SIG-M5 (cell line): ENCODE data around the gene UCN2.

ENCODE experiments used
- DNase-seq: peaks from one replicate; lab custom pipeline; 2025; lab: John Stamatoyannopoulos, UW

Gene UCN2

DNA sequence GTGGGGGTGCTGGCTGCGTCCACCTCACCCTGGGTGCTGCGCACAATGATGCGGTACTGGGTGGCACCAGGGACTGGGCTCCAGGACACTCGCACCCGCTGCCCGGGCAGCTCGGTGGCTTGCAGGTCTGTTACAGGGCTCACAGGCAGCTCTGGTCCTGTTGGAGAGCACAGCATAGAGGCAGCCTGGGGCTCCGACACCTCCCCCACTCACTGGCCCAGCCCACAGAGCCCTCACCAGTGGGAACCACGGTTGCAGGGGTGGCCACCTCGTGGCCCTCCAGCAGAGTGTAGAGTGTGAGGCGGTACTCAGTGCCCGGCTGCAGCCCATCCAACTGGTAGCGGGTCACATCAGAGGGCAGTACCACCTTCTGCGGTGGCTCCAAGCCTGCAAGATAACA, 27.9 kb upstream of the UCN2 start:
- DNase-seq, result no peak

GRCh38 chr3:48588230-48588629, 24.6 kb upstream of the UCN2 start:
- no peak for DNase-seq

DNA sequence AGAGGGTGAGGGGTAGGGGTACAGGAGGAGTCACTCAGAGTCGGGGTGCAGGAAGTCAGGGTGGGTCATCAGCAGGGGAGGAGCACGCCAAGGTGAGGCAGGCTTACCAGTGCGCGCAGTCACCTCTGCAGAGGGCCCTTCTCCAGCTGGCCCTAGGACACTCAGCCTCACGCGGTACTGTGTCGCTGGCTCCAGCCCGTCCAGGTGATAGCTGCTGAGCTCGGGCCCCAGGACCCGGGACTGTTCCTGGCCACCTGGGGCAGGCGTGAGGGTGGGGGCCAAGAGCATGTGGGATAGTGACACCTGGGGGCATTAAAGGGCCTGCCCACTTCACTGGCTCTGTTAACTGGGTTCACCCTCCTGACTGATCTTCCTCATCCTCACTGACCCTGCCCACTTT, 24.1 kb upstream of the UCN2 start:
- DNase-seq, result no peak

- no peak for DNase-seq
These were observed 21.8 kb upstream of the UCN2 start for GRCh38 chr3:48585411-48585810.

DNA sequence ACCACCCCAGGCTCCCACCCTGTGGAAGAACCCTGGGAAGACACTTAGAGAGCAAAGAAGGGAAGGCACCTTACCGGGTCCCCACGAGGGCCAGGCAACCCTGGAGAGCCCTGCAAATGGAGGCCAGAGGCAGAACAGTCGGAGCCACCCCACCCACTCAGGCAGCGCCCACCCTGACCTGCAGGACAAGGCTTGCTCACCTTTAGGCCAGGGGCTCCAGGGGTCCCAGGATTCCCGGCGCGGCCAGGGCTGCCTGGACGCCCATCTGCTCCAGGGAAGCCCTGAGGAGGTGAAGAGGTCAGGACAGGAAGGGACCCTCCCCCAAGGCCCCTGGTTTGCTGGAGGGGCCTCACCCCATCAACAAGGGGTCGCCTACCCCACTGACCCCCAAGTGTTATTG, 21.3 kb upstream of the UCN2 start:
- DNase-seq, result no peak

GRCh38 chr3:48581621-48582481, 18.3 kb upstream of the UCN2 start:
- DNase-seq, result no peak

- no peak for DNase-seq
These were observed 13.1 kb upstream of the UCN2 start for GRCh38 chr3:48576647-48577046.

GRCh38 chr3:48575366-48575765, 11.8 kb upstream of the UCN2 start:
- DNase-seq, result no peak

DNA sequence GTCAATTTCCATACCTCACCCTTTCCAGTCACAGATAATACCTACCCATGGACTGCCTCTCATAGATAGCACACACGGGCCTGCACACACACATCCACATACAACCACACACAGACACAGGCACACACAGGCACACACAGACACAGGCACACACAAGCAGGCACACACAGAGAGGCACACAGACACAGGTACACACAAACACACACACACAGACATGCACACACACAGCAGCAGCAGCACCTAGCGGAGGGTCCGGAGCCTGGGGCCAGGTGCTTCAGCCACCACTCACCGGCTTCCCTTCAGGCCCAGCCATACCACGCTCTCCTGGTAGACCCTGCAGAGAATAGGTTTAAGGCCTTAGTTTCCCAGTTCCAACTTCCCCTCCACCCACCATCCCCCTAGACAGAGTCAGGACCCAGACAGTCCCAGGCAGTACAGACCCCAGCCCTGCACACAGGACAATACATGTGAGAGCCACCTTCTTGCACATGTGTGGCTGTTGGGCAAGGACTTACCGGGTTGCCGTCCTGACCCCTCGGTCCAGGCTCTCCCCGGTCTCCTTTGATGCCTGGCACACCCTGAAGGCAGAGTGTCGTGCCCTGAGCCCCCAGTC, 10.5 kb upstream of the UCN2 start:
- DNase-seq, result no peak

- DNase-seq, result no peak
These were observed 8.9 kb upstream of the UCN2 start for GRCh38 chr3:48572517-48572916.

DNA sequence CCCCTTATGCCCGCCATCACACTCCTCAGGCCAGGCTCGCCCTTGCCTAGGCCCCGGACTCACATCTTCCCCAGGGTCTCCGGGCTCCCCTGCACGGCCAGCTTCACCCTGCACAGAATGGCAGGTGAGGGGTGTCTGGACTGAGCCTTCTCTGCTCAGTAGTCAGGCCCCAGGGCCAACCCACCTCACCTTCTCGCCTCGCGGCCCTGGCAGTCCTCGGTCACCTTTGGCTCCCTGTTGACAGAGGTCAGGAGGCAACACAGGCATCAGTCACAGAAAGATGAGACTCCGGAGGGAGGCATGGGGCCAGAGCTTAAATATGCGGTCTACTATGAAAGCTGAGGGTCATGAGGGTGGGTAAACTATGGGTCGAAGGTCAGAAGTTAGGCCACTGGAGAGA, 8.4 kb upstream of the UCN2 start:
- no peak for DNase-seq

- no peak for DNase-seq
These were observed 6.3 kb upstream of the UCN2 start for GRCh38 chr3:48569808-48570450.

DNA sequence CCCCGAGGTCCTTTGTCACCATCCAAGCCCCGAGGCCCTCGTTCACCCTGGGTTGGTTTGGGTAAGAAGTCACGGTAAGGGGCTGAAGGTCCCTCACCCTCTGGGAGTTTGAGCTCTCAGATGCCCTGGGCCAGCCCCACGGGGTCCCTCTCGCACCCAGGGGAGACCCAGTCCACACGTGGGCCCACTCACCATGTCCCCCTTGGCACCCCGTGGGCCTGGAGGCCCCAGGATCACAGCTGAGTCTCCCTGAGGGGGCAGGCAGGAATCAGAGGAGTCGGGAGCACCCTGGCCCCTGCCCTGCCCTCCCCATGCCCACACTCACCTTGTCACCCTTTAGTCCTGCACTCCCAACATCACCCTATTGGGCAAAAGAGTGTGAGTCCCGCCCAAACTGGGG, 5.8 kb upstream of the UCN2 start:
- DNase-seq, result no peak

DNA sequence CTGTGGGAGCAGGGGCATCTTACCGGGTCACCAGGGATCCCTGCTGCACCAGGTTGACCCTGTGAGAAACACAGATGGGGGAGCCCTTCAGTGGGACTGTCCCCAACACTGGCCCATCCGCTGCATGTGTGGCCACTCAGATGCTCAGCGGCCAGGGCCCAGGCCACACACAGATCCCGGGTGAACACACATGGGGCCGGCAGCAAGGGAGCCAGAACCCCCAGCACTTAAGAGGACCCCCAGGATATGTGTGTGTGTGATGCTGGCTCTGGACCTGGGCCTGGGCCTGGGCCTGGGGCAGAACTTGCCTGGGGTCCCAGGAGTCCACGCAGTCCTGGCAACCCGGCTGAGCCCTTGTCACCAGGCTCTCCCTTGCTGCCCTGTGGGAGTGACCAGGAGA, 4.9 kb upstream of the UCN2 start:
- DNase-seq, result no peak

DNA sequence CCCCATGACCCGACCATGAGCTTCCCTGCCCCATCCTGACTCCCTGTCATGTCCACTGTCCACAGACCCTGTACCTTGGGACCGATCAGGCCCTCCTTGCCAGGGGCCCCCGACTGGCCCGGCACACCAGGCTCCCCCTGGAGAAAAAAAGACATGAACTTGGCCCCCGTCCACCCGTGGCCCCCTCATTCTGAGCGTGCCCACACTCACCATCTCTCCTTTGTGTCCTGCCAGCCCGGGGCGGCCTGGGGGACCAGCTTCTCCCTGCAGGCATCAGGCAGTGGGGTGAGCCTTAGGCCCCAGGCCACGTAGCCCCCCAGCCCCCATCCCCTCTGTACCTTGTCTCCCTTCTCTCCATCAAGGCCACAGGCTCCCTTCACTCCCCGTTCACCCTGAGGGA, 3.9 kb upstream of the UCN2 start:
- no peak for DNase-seq

DNA sequence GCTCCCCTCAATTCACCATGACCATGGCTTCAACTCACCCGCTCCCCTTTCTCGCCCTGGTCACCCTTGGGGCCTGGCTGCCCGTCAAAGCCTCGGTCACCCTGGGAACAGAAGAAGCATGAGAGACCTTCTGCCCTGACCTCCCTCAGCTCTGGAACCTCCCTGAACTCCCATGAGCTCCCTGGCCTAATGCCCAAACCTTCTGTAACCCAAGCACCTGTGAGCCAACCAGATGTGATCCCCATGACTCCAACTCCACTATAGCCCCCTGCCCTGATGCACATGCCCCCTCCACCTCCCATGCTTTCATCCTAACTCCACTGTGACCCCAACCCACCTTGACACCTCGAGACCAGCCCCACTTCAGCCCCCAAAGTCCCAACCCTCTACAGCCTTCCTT, 3.5 kb upstream of the UCN2 start:
- DNase-seq, result no peak

- no peak for DNase-seq
These were observed 2.8 kb upstream of the UCN2 start for GRCh38 chr3:48566401-48566760.

DNA sequence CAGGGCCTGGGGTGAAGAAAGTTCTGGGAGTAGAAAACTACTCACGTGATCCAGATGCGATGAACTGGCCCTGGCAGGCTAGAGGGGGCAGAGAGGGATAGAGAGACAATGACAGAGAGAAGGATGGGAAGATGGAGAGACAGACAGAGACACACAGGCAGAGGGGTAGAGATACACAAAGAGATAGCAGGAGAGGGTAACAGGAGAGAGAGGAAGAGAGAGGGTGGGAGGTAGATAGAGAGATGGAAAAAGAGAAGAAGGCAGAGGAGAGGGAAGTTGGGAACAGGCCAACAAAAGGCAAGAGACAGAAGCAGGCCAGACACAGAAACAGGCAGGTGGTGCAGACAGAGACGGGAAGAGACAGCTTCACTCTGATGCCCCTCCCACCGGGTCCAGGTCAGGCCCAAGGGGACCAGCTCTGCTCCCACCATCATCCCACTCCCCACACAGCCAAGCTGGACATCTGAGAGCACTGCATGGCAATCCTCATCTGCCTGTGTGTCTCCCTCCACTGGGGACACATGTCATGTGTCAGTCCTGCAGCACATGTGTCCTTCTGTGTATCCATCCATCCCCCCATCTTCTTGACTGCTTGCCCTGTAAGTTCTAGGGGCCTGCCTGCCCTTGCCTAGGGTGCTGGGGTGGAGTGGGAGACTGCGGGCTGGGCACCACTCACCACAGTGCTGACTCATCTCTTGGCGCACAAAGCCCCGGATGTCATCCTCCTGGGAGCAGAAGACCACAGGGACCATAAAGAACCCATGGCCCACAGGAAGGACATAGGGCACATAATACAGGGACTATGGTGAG, 2.2 kb upstream of the UCN2 start:
- no peak for DNase-seq

GRCh38 chr3:48565186-48565585, 1.6 kb upstream of the UCN2 start:
- DNase-seq, result no peak

DNA sequence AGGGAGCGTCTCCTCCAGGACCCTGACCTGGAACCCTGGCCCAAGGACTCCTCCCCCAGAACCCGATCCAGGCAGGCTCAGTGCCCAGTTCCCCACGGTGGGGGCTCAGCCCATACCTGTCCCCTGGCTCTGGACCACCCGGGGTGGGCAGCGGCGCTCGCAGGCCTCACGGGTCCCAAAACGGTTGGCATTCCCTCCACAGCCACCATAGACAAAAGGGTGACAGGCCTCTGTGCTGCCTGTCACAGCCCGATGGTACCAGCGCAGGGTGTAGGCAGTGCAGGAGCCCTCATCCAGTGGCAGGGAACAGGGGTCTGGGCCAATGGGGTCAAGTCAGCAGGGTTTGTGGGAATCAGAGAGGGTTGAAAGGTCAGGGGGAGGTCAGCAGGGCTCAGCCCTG, 1.1 kb upstream of the UCN2 start:
- no peak for DNase-seq

GRCh38 chr3:48564022-48564421, 441 bp upstream of the UCN2 start:
- no peak for DNase-seq

GRCh38 chr3:48562367-48563095, 1.1 kb downstream of the UCN2 start:
- DNase-seq, result no peak
